PC-9 (cell line): ENCODE data around the gene EPHA2. TPM values are rescaled to one million over a fixed set of nuclear protein-coding genes. Genes with fewer than 3 reads are reported as not detected.
A peak's percentile ranks its signal among the peaks of the same experiment; 100 is the strongest.

Experiments
- BruUV-seq: library from RNA; stranded (reverse); fragments of 400-500 nt; replicated peaks from 2 replicates; lab custom pipeline; 2021; lab: Mats Ljungman, UMichigan
- CTCF ChIA-PET: fragments of 300-600 bp; sonication (Branson Sonifier 250); formaldehyde crosslinking; loops from one replicate; lab custom pipeline; 2022; ENCODE audit warnings: antibody characterized with exemption; lab: Charles Lee
- POLR2A ChIA-PET: fragments of 300-600 bp; sonication (Branson Sonifier 250); formaldehyde crosslinking; loops from one replicate; lab custom pipeline; 2022; ENCODE audit warnings: antibody characterized with exemption; ENCODE audit not compliant: unreplicated experiment; lab: Charles Lee
- DNase-seq, 2 experiments: peaks; one replicate each; pipeline versions ENCODE4 v3.0.0 to v3.0.0-alpha.2; 2015 to 2022; ENCODE audit warnings: mixed read lengths in 1 of 2
- H2AFZ ChIP-seq: fragments of 200-600 bp; sonication (generic); 2 replicates; pipeline ENCODE4 v1.8.1; 2017; ENCODE audit warnings: antibody characterized with exemption
- H3F3A ChIP-seq: fragments of 200-600 bp; sonication (generic); 2 replicates; pipeline ENCODE4 v1.8.1; 2017; ENCODE audit warnings: antibody characterized with exemption, mild to moderate bottlenecking, low read depth; ENCODE audit not compliant: insufficient read depth
- H3K27ac ChIP-seq: fragments of 200-600 bp; sonication (generic); 2 replicates; pipeline ENCODE4 v1.6.1; 2016; ENCODE audit warnings: mixed run types
- H3K27me3 ChIP-seq: fragments of 200-600 bp; sonication (generic); 2 replicates; pipeline ENCODE4 v1.6.1; 2016; ENCODE audit warnings: low read depth, mixed run types; ENCODE audit not compliant: insufficient read depth
- H3K36me3 ChIP-seq: fragments of 200-600 bp; sonication (generic); 2 replicates; pipeline ENCODE4 v1.6.1; 2016; ENCODE audit warnings: low read depth, mixed run types
- H3K4me1 ChIP-seq: fragments of 200-600 bp; sonication (generic); replicated peaks from 2 replicates; pipeline ENCODE4 v1.6.1; 2016; ENCODE audit warnings: mixed run types; ENCODE audit not compliant: insufficient read depth
- H3K4me2 ChIP-seq: fragments of 200-600 bp; sonication (generic); 2 replicates; pipeline ENCODE4 v1.6.1; 2017; ENCODE audit warnings: mixed run types
- H3K4me3 ChIP-seq: fragments of 200-600 bp; sonication (generic); 2 replicates; pipeline ENCODE4 v1.6.1; 2016; ENCODE audit warnings: mixed run types
- H3K79me2 ChIP-seq: fragments of 200-600 bp; sonication (generic); 2 replicates; pipeline ENCODE4 v1.6.1; 2017; ENCODE audit warnings: low read depth, mixed run types
- H3K9me2 ChIP-seq: fragments of 200-600 bp; sonication (generic); 2 replicates; pipeline ENCODE4 v1.8.1; 2017; ENCODE audit warnings: mild to moderate bottlenecking; ENCODE audit not compliant: insufficient read depth
- H3K9me3 ChIP-seq: fragments of 200-600 bp; sonication (generic); 2 replicates; pipeline ENCODE4 v1.8.1; 2016; ENCODE audit warnings: low read depth; ENCODE audit not compliant: insufficient read depth
- H4K20me1 ChIP-seq: fragments of 200-600 bp; sonication (generic); 2 replicates; pipeline ENCODE4 v1.8.1; 2017; ENCODE audit not compliant: insufficient read depth
- CTCF ChIP-seq: fragments of 200-600 bp; sonication (generic); conservative IDR thresholded peaks from 2 replicates; pipeline ENCODE4 v1.6.1; 2017; ENCODE audit warnings: mixed run types, antibody characterized with exemption, mild to moderate bottlenecking, moderate library complexity
- EZH2 ChIP-seq: fragments of 200-600 bp; sonication (generic); IDR thresholded peaks from 2 replicates; pipeline ENCODE4 v1.8.0; 2017; ENCODE audit warnings: antibody characterized with exemption, low read depth
- intact Hi-C: fragments of 100-400 bp; cut with micrococcal nuclease; formaldehyde crosslinking; loops from one replicate; pipeline ENCODE4 v1.10.0; 2022; ENCODE audit not compliant: unreplicated experiment
- total RNA-seq: library from RNA; stranded (reverse); gene quantifications from 2 replicates; pipeline ENCODE4 v1.2.3, GENCODE V29; 2021

Gene EPHA2
- total RNA-seq, 1 experiment from 2014 or later = 48.3 TPM

DNA sequence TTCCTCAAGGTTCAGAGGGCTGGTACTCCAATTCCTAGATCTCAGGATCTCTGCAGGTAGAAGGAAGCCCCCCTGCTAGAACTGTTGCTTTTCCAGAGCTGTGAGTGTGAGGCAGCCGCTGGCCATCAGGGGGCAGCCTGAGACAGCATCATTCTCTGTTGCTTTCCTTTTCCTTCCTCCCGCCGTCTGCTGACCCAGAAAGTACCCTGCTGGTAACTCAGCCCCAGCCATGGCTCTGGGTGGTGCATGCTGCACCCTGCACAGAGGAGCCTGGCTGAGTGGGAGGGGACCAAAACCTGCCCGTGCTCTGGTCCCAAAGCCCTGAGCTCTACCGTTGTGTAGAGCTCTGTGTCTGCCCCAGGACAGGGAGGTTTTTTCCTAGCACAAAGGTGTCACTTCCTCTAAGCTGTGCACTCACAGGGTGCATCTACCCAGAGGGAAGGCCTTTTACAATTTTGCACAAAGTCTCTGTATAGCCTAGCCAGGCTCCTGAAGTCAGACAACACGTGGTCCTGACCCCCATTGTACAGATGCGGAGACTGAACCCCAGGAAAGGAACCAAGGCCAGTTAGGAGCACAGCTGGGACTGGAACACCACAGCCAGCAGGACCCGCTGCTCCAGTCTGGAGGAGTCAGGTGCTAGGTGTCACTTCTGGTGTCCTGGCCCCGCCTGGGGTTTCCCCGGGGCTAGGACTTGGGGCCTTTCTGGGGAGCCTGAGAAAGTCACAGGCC, 76.8 kb downstream of the EPHA2 start:
- peaks cover 63% of the 10 kb centered on the region for H3K4me1 ChIP-seq
- peak overlapping the region; percentile 72 for H3K4me2 ChIP-seq

DNA sequence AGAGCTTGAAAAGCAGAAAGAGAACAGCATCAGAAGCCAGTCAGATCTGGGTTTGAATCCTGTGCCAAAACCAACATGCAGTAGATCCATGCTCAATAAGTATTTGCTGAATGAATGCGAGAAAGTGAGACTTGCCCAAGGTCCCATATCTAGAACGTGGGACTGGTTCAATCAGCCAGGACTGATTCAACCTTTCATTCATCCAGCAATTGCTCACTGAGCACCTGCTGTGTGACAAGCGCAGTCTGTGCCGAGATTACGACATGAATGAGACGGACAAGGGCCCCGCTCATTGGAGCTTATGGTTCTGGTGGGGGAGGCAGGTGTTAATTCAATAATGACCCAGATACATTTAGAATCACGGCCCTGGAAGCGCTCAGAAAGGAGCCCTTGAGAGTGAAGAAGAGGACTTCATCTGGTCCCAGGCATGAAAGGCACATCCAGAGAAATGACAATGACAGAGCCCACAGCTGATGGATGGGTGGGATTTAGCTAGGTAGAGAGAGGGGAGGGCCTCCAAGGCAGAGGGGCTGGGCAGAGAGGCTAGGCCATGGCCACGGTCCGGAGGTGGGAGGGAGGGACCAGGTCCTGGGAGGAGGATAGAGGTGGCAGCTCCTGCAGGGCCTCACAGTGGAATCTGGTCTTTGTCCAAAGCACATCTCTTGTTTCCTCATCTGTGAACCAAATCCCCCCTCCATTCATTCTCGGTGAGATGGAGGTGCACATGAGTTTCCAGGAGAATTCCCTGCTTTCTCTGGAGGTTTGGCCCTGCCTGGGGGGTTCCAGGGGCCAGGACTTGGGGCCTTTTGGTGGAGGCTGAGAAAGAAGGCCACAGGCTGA, 78.2 kb downstream of the EPHA2 start:
- Histone ChIP-seq H2AFZ (no peak overlapping the region), H3K36me3 (no peaks in the 10 kb centered on the region), H3K9me3 (no peaks in the 10 kb centered on the region), H4K20me1 (no peaks in the 10 kb centered on the region), H3K4me1 (peaks cover 57% of the 10 kb centered on the region), H3K27me3 (no peaks in the 10 kb centered on the region), H3K4me2 (peak overlapping the region; percentile 71), H3K4me3 (no peak overlapping the region), H3K27ac (peak overlapping the region; percentile 37; the same call in 1 of the 2 replicates), H3K79me2 (no peaks in the 10 kb centered on the region), H3K9me2 (no peaks in the 10 kb centered on the region), H3F3A (peaks cover 43% of the 10 kb centered on the region)
- TF ChIP-seq EZH2 (no peak), CTCF (no peak)
- peak in 1 of 2 experiments; percentile 48 for DNase-seq
- no TSS peak for BruUV-seq
- CTCF ChIA-PET = interaction anchor here (1.2 to 1.3 kb wide), 2 partner anchors 79 to 166 kb away, joined by 3 to 9 read pairs; partner anchors contain the start of gene EPHA2
- POLR2A ChIA-PET = interaction anchor here (0.6 kb wide), 2 partner anchors 111 to 163 kb away, joined by 3 read pairs; no protein-coding TSS in a partner anchor
- intact Hi-C loops = loop anchor here (1.0 to 2.0 kb wide), 4 partner anchors 65 to 159 kb away; partner anchors contain the start of gene CPLANE2

More for the DNA sequence above, 76.8 kb downstream of the EPHA2 start:
- intact Hi-C loops = loop anchor here (1.0 to 2.0 kb wide), 5 partner anchors 66 to 284 kb away; partner anchors contain the start of gene CPLANE2
- BruUV-seq = no TSS peak
- Histone ChIP-seq H3K9me3 (no peaks in the 10 kb centered on the region), H3F3A (peaks cover 41% of the 10 kb centered on the region), H3K27me3 (no peaks in the 10 kb centered on the region), H3K9me2 (no peaks in the 10 kb centered on the region), H3K27ac (peak overlapping the region; percentile 20; the same call in 1 of the 2 replicates), H3K36me3 (no peaks in the 10 kb centered on the region), H4K20me1 (no peaks in the 10 kb centered on the region), H2AFZ (peak overlapping the region; percentile 51; the same call in 1 of the 2 replicates), H3K79me2 (no peaks in the 10 kb centered on the region), H3K4me3 (no peak overlapping the region)
- CTCF ChIA-PET = interaction anchor here (0.6 to 1.3 kb wide), 11 partner anchors 72 to 284 kb away, joined by 3 to 12 read pairs (median 5); partner anchors contain the start of genes ARHGEF19 and EPHA2
- POLR2A ChIA-PET = interaction anchor here (0.6 to 1.0 kb wide), 2 partner anchors 69 to 74 kb away, joined by 10 to 13 read pairs; no protein-coding TSS in a partner anchor
- DNase-seq = peak; percentile 67 to 82
- TF ChIP-seq EZH2 (no peak), CTCF (peak; percentile 92)

DNA sequence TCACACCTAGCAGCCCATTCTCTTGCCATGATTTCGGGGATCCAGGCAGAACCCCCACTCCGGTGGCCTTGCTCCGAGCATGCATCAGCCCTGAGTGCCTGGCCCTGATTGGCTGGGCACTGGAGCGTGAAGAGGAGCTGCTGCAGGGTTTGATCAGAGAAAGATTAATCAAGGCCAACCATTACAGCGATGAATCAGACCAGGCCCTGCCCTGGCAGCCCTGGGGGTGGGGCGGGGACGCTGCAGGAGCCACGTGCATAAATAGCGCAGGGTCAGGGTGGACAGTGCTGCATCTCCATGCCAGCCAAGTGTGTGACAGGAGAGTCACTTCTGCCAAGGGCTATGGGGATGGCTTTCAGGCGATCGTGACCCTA, 79.0 kb downstream of the EPHA2 start:
- CTCF ChIA-PET = no interaction called here
- no peaks in the 10 kb centered on the region for H3K27me3 ChIP-seq
- H3K4me1 ChIP-seq = peaks cover 52% of the 10 kb centered on the region
- peak overlapping the region; percentile 71 for H3K4me2 ChIP-seq
- H3K9me3 ChIP-seq = no peaks in the 10 kb centered on the region
- H3K9me2 ChIP-seq = no peaks in the 10 kb centered on the region
- H3F3A ChIP-seq = peaks cover 43% of the 10 kb centered on the region
- intact Hi-C loops = loop anchor here (1.0 kb wide), 1 partner anchor 65 kb away; no protein-coding TSS in a partner anchor
- POLR2A ChIA-PET = interaction anchor here (0.6 to 0.9 kb wide), 2 partner anchors 163 to 275 kb away, joined by 3 to 5 read pairs; partner anchors contain the start of gene FBXO42
- no peaks in the 10 kb centered on the region for H3K79me2 ChIP-seq
- TF ChIP-seq CTCF = no peak
- TF ChIP-seq EZH2 = no peak
- peak overlapping the region; percentile 48 for H3K27ac ChIP-seq
- no peaks in the 10 kb centered on the region for H3K36me3 ChIP-seq
- no peaks in the 10 kb centered on the region for H4K20me1 ChIP-seq
- peak; percentile 76 to 83 for DNase-seq
- no TSS peak for BruUV-seq
- no peak overlapping the region for H3K4me3 ChIP-seq
- no peak overlapping the region for H2AFZ ChIP-seq
